Fibroblast of gingiva (primary cell): Measurements from ENCODE around the gene ATG16L1.

Experiments
- DNase-seq: peaks from one replicate; pipeline ENCODE4 v3.0.0-alpha.2; 2011; ENCODE audit warnings: low read depth

Gene ATG16L1

GRCh38 chr2:233227346-233227978, 24.0 kb upstream of the ATG16L1 start:
- no peak for DNase-seq

GRCh38 chr2:233228376-233228775, 23.1 kb upstream of the ATG16L1 start:
- DNase-seq, result no peak

- no peak for DNase-seq
These were observed 17.7 kb upstream of the ATG16L1 start for GRCh38 chr2:233233618-233234230.

GRCh38 chr2:233234264-233234663, 17.2 kb upstream of the ATG16L1 start:
- no peak for DNase-seq

GRCh38 chr2:233234996-233235395, 16.5 kb upstream of the ATG16L1 start:
- DNase-seq, result no peak

GRCh38 chr2:233235977-233236376, 15.5 kb upstream of the ATG16L1 start:
- no peak for DNase-seq

- no peak for DNase-seq
These were observed 14.5 kb upstream of the ATG16L1 start for GRCh38 chr2:233236820-233237589.

GRCh38 chr2:233240897-233241296, 10.6 kb upstream of the ATG16L1 start:
- no peak for DNase-seq

GRCh38 chr2:233241803-233242202, 9.7 kb upstream of the ATG16L1 start:
- DNase-seq, result no peak

- no peak for DNase-seq
These were observed 9.1 kb upstream of the ATG16L1 start for GRCh38 chr2:233242231-233242927.

GRCh38 chr2:233243348-233243747, 8.1 kb upstream of the ATG16L1 start:
- no peak for DNase-seq

GRCh38 chr2:233244818-233245217, 6.7 kb upstream of the ATG16L1 start:
- no peak for DNase-seq

GRCh38 chr2:233245406-233245805, 6.1 kb upstream of the ATG16L1 start:
- DNase-seq, result no peak

- DNase-seq, result no peak
These were observed 4.4 kb upstream of the ATG16L1 start for GRCh38 chr2:233247116-233247515.

- DNase-seq, result no peak
These were observed 3.7 kb upstream of the ATG16L1 start for GRCh38 chr2:233247744-233248143.

- DNase-seq, result no peak
These were observed 2.5 kb upstream of the ATG16L1 start for GRCh38 chr2:233248999-233249398.

GRCh38 chr2:233250568-233250967, 905 bp upstream of the ATG16L1 start:
- DNase-seq, result no peak

- DNase-seq, result no peak
These were observed 528 bp upstream of the ATG16L1 start for GRCh38 chr2:233250985-233251305.

GRCh38 chr2:233252227-233252626, 754 bp downstream of the ATG16L1 start:
- DNase-seq, result no peak

- DNase-seq, result no peak
These were observed 3.7 kb downstream of the ATG16L1 start for GRCh38 chr2:233255151-233255550.

GRCh38 chr2:233256048-233256447, 4.6 kb downstream of the ATG16L1 start:
- DNase-seq, result no peak

GRCh38 chr2:233258211-233258610, 6.7 kb downstream of the ATG16L1 start:
- DNase-seq, result no peak

GRCh38 chr2:233259730-233260129, 8.3 kb downstream of the ATG16L1 start:
- DNase-seq, result no peak
